NOMO-1 treated with DMSO at 0.1 percent for 48 hours (cell line): ENCODE results near the gene PDE2A.

ENCODE experiments used
- DNase-seq: peaks from one replicate; lab custom pipeline; 2025; ENCODE audit not compliant: unreplicated experiment; lab: John Stamatoyannopoulos, UW

The PDE2A gene

GRCh38 chr11:72704783-72705265 is 30.6 kb upstream of the PDE2A start:
- no peak for DNase-seq

GRCh38 chr11:72704028-72704782 is 30.0 kb upstream of the PDE2A start:
- no peak for DNase-seq

- no peak for DNase-seq
Observed at GRCh38 chr11:72703267-72704008, 29.2 kb upstream of the PDE2A start.

GRCh38 chr11:72702577-72703241 is 28.5 kb upstream of the PDE2A start:
- DNase-seq = no peak

GRCh38 chr11:72702096-72702495 is 27.9 kb upstream of the PDE2A start:
- no peak for DNase-seq

- DNase-seq = no peak
Observed at GRCh38 chr11:72701466-72701865, 27.2 kb upstream of the PDE2A start.

GRCh38 chr11:72700146-72700545 is 25.9 kb upstream of the PDE2A start:
- no peak for DNase-seq

GRCh38 chr11:72697814-72698213 is 23.6 kb upstream of the PDE2A start:
- DNase-seq = no peak

GRCh38 chr11:72696866-72697700 is 22.9 kb upstream of the PDE2A start:
- DNase-seq = no peak

- DNase-seq = no peak
Observed at GRCh38 chr11:72695354-72695753, 21.1 kb upstream of the PDE2A start.

GRCh38 chr11:72693271-72693968 is 19.2 kb upstream of the PDE2A start:
- DNase-seq = no peak

GRCh38 chr11:72692498-72693237 is 18.4 kb upstream of the PDE2A start:
- DNase-seq = no peak

GRCh38 chr11:72690166-72690565 is 15.9 kb upstream of the PDE2A start:
- DNase-seq = no peak

- no peak for DNase-seq
Observed at GRCh38 chr11:72688929-72689328, 14.7 kb upstream of the PDE2A start.

- DNase-seq = no peak
Observed at GRCh38 chr11:72688486-72688885, 14.3 kb upstream of the PDE2A start.

- no peak for DNase-seq
Observed at GRCh38 chr11:72687326-72687725, 13.1 kb upstream of the PDE2A start.

- DNase-seq = no peak
Observed at GRCh38 chr11:72686639-72687220, 12.5 kb upstream of the PDE2A start.

GRCh38 chr11:72685560-72686480 is 11.6 kb upstream of the PDE2A start:
- DNase-seq = no peak
